Neural cell (in vitro differentiated cells): ENCODE data around the gene DBH.

Experiments used
- EP300 ChIP-seq: fragments of 450-650 bp; conservative IDR thresholded peaks from 2 replicates; pipeline ENCODE4 v1.6.1; 2014; ENCODE audit warnings: antibody characterized with exemption, mild to moderate bottlenecking, moderate library complexity; ENCODE audit not compliant: poor library complexity, severe bottlenecking
- EZH2 ChIP-seq: fragments of 200-600, 300-800 bp; shearing (Covaris generic), sonication (generic); IDR thresholded peaks from 2 replicates; pipeline ENCODE4 v1.6.1; 2014; ENCODE audit warnings: antibody characterized with exemption, low read length, borderline replicate concordance, mild to moderate bottlenecking; ENCODE audit not compliant: insufficient read depth, poor library complexity, severe bottlenecking
- MXI1 ChIP-seq: fragments of 450-650 bp; conservative IDR thresholded peaks from 2 replicates; pipeline ENCODE4 v1.6.1; 2014; ENCODE audit warnings: antibody characterized with exemption, mild to moderate bottlenecking; ENCODE audit not compliant: poor library complexity, severe bottlenecking
- POLR2AphosphoS5 ChIP-seq: IDR thresholded peaks from 2 replicates; pipeline ENCODE4 v1.6.1; 2012
- RAD21 ChIP-seq: fragments of 450-650 bp; conservative IDR thresholded peaks from 2 replicates; pipeline ENCODE4 v1.6.1; 2014; ENCODE audit warnings: antibody characterized with exemption, mild to moderate bottlenecking, moderate library complexity
- SMC3 ChIP-seq: fragments of 450-650 bp; conservative IDR thresholded peaks from 2 replicates; pipeline ENCODE4 v1.6.1; 2014; ENCODE audit warnings: antibody characterized with exemption, mild to moderate bottlenecking, moderate library complexity; ENCODE audit not compliant: poor library complexity
- TAF1 ChIP-seq: IDR thresholded peaks from 2 replicates; pipeline ENCODE4 v1.6.1; 2012; ENCODE audit warnings: low read depth
- TF ChIP-seq, protein P1 (sequence below): IDR thresholded peaks from 2 replicates; pipeline ENCODE4 v1.6.1; 2012; ENCODE audit warnings: borderline replicate concordance
- TF ChIP-seq, protein P2 (sequence below): fragments of 450-650 bp; IDR thresholded peaks from 2 replicates; pipeline ENCODE4 v1.5.1; 2014; ENCODE audit warnings: antibody characterized with exemption, mild to moderate bottlenecking, moderate library complexity; ENCODE audit not compliant: poor library complexity, severe bottlenecking

DNA sequence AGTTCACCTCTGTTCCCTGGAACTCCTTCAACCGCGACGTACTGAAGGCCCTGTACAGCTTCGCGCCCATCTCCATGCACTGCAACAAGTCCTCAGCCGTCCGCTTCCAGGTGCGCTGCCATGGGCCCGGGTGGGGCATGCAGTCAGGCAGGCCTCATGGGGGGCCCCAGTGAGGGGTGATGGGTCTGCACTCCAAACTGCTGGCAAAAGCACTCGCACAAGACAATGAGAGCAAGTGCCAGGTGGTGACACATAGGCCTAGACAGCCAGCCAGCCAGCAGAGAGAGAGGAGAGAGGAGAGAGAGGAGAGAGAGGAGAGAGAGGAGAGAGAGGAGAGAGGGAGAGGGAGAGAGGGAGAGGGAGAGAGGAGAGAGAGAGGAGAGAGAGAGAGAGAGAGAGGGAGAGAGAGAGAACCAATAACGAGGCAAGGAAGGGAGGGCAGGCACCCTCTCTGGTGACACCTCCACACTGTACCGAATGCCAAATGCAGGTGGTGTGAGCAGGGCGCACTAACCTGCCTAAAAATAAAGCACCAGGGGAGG is 21.0 kb downstream of the DBH start:
- TF ChIP-seq RAD21: no peak
- no peak for TF ChIP-seq POLR2AphosphoS5
- TF ChIP-seq EZH2: no peak
- TF ChIP-seq, protein P1, sequence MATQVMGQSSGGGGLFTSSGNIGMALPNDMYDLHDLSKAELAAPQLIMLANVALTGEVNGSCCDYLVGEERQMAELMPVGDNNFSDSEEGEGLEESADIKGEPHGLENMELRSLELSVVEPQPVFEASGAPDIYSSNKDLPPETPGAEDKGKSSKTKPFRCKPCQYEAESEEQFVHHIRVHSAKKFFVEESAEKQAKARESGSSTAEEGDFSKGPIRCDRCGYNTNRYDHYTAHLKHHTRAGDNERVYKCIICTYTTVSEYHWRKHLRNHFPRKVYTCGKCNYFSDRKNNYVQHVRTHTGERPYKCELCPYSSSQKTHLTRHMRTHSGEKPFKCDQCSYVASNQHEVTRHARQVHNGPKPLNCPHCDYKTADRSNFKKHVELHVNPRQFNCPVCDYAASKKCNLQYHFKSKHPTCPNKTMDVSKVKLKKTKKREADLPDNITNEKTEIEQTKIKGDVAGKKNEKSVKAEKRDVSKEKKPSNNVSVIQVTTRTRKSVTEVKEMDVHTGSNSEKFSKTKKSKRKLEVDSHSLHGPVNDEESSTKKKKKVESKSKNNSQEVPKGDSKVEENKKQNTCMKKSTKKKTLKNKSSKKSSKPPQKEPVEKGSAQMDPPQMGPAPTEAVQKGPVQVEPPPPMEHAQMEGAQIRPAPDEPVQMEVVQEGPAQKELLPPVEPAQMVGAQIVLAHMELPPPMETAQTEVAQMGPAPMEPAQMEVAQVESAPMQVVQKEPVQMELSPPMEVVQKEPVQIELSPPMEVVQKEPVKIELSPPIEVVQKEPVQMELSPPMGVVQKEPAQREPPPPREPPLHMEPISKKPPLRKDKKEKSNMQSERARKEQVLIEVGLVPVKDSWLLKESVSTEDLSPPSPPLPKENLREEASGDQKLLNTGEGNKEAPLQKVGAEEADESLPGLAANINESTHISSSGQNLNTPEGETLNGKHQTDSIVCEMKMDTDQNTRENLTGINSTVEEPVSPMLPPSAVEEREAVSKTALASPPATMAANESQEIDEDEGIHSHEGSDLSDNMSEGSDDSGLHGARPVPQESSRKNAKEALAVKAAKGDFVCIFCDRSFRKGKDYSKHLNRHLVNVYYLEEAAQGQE: no peak
- TF ChIP-seq, protein P2, sequence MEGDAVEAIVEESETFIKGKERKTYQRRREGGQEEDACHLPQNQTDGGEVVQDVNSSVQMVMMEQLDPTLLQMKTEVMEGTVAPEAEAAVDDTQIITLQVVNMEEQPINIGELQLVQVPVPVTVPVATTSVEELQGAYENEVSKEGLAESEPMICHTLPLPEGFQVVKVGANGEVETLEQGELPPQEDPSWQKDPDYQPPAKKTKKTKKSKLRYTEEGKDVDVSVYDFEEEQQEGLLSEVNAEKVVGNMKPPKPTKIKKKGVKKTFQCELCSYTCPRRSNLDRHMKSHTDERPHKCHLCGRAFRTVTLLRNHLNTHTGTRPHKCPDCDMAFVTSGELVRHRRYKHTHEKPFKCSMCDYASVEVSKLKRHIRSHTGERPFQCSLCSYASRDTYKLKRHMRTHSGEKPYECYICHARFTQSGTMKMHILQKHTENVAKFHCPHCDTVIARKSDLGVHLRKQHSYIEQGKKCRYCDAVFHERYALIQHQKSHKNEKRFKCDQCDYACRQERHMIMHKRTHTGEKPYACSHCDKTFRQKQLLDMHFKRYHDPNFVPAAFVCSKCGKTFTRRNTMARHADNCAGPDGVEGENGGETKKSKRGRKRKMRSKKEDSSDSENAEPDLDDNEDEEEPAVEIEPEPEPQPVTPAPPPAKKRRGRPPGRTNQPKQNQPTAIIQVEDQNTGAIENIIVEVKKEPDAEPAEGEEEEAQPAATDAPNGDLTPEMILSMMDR: no peak
- TF ChIP-seq SMC3: no peak
- no peak for TF ChIP-seq TAF1
- TF ChIP-seq EP300: no peak
- TF ChIP-seq MXI1: no peak
